ENCODE data around the gene TUBGCP5.
"Not testable (repeated sequence)": the region's sequence is repeated elsewhere in the genome, so short reads cannot be mapped to it uniquely, and the experiment has no call there.

The TUBGCP5 gene

DNA sequence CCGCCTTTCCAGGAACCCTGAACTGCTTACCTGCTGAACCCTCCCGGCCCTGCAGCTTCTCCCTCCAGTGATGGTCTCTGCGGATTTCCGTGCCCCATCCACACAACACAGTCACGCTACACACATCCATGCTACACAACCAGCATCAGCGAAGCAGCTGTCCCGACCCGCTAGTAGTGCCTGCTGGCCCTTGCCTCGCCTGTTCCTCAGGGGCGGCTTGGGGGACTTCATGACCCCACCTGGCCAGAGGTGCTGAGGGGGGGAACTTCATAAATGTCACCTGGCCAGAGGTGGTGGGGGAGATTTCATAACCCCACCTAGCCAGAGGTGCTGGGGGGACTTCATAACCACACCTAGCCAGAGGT lies 530 bp upstream of the TUBGCP5 start:
- no peak for DNase-seq

DNA sequence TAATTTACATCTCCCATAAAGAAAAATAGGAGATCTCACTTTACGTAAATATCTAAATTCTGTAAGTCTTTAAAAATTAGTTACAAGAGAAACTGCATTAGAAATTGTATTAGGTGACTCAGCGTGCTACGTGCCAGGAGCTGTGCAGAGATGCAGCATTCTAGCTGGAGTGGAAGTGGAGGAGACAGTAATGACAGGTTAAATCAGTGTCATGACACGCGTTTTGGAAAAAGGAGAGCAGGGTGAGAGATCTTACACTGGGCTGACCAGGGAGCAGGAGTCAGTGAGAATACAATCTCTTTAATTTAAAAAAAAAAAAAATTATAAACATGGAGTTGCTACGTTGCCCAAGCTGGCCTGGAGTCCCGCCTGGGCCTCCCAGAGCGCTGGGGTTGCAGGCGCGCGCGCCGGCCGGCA lies 635 bp downstream of the TUBGCP5 start:
- DNase-seq = no peak

DNA sequence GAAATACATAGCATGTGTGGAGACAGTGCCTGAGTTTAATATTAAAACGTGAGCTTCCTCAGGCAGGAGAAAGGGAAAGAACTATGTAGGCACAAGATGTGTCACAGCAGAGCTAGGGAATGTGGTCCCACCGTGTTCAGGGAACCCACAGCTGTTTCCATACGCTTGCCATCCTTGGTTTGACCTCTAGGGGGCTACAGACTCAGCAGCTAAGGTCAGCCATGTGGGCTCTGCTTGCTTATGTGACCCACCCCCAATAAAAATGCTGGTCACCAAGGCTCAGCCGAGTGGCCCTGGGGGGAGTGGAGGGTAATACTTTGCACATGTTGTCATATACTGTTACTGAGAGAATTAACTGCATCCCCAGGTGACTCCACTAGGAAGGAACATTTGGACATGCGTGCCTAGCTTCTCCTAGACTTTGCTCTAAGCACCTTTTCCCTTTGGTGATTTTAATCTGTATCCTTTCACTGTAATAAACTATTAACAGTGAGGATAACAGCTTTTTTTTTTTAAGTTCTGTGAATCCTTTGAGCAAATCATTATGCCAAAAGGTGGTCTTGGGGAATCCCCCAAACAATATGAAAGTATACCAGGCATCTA lies 3.3 kb downstream of the TUBGCP5 start:
- peak; percentile 23 for DNase-seq

DNA sequence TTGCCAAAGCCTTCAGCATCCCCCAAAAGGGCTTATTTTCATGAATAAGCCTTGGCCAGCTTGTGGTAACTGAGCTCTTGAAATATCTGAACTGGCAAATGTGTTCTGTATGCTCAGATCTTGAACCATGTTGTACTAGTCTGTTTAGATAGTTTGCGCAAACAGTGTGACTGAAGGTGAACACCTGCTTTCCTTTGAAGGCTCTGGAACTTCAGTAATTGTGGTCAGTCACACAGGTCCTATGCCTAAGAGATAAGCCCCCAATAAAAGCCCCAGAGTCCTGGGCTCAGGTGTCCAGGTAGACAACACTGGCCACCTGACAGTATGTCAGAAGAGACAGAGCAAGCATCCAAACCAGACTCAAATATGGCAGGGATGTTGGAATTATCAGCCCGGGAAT lies 5.4 kb downstream of the TUBGCP5 start:
- no peak for DNase-seq

DNA sequence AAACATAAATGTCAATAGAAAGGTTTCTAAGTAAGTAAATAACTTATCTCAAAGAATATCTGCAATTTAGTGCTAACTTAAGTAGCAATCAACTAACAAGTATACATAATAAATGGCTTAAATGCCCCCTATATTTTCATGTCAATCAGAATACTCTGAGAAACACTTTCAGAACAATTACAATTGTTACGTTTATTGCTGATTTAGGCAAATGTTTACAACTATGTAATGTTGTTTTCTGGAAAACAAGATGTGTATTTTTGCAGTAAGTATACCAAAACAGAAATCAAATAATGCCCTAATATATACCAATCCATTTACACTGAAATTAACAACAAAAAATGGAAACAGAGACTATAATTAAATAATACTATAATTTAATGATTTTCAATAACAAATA lies 13.2 kb downstream of the TUBGCP5 start:
- DNase-seq = no peak

DNA sequence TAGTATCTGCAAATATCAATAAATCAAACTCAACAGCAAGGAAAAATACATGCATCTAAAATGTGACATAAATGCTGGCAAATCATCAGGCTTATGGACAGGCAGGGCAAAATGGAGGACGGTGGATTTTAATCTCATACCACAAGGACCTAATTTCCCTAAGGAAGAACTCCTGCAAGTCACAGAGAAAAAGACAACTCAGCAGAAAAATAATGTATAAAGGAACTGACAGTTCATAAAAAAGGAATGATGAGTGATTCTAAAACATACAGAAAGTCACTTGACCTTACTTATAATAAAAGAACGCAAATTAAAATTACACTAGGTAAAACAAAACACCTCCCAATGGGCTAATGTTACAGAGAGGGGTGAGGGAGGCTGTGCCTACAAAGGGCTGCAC lies 17.2 kb downstream of the TUBGCP5 start:
- DNase-seq = no peak

DNA sequence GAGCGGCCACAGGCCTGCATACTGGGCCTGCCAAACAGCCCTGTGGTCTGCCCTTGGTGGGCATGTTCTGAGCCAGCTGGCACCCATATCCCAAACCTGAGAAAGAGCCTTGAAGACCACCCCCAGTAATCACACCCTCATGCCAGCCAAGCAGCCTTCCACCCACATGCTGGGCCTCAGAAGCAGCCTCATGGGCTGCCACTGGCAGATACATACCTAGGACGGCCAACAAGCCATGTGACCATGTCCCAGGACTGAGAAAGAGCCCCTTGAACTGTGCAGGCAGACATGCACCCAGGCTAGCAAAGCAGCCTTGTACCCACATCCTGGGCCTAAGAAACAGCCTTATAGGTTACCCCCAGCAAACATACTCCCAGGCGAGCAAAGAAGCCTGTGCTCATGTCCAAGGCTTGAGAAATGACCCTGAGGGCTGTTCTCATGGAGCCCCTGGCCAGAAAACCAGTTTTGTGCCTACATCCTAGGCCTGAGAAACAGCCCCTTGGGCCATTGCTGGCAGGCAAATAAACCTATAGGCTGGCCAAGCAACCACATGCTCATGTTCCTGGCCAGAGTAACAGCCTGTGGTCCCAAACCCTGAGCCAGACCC lies 24.9 kb downstream of the TUBGCP5 start:
- DNase-seq = no peak

DNA sequence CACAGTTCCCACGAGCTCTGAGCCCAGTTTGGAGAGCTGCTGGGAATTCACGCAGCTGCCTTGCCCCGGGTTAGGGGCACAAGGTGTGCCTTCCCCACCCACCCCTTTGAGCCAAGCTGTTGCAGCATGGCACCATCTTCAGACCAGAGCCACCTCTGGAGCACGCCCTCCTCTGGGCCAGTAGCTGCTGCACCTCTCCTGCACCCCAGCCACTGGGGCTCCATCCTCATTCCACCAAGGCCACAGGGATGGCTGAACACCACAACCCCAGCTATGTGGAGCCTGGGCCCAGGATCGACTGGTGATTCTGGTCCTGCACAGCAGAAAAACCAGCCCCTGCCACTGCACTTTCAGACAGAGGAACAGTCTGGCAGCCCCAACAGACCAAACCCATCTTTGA lies 25.7 kb downstream of the TUBGCP5 start:
- DNase-seq = no peak

DNA sequence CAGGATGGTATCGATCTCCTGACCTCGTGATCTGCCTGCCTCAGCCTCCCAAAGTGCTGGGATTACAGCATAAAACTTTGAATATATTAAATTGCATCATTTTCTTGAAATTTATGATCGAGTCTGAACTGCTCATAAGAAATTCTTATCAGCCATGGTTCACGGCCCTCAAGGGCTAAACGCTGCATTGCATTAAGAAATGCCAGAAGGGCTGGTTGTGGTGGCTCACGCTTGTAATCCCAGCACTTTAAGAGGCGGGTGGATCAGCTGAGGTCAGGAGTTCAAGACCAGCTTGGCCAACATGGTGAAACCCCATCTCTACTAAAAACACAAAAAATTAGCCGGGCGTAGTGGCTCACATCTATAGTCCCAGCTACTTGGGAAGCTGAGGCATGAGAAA lies 26.8 kb downstream of the TUBGCP5 start:
- not testable (repeated sequence) for DNase-seq

DNA sequence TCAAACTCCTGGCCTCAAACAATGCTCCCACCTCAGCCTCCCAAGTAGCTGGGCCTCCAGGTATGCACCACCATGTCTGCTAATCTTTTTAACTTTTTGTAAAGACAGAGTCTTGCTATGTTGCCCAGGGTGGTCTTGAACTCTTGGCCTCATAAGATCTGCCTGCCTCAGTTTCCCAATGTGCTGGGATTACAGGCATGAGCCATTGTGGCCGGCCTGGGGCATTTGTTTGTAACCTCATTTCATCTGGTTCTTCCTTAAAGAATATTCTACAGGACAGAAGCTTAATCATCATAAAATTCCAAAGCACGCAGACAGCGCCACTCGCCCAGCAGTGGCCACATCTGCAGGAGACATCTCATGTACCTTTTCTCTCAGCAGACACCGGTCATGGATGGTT lies 35.6 kb downstream of the TUBGCP5 start:
- DNase-seq = no peak

DNA sequence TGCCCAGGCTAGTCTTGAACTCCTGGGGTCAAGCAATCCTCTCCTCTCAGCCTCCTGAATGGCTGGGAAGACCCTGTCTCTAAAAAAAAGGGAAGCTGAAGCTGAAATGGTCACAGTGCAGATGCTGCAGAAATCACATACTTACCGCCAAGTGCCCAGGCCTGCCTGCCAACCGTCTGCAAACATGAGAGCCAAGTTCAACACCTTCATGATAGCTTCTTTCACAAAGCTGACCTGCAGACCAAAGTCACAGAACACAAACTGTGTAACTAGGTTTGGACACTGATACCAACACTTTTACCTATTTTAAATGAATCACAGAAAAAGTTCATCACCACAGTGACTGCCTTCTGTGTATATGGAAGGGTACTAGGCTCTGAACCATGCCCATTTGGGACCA lies 36.4 kb downstream of the TUBGCP5 start:
- DNase-seq = no peak

DNA sequence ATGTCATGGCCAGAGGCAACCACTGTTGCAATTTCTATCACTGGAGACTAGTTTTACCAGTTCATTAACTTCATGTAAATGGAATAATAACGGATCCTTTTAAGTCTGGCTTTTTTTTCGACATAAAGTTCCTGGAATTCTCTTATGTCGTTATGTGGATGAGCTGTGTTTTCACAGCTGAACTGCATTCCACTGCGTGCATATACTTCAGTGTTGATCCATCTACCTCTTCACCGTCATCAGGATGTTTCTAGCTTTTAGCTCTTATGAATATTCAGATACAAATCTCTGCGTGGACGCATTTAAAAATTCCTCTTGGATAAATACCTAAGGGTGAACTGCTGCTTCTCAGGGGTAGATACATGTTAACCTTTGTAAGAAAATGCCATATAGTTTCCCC lies 43.6 kb downstream of the TUBGCP5 start:
- DNase-seq = no peak

DNA sequence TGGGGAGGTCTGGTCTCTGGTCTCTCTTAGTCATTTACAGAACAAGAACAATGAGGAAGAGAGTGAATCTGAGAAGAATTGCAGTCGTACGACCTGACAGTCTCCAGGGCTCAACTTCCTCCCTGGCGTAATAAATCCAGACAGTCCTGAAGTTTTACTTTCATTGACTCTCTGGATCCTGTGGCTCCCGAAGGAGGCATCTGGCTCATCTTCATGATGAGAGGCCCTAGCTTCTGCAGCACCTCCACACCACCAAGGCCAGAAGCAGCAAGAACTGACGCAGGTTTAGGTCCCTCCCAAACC lies 47.4 kb downstream of the TUBGCP5 start:
- DNase-seq = no peak

DNA sequence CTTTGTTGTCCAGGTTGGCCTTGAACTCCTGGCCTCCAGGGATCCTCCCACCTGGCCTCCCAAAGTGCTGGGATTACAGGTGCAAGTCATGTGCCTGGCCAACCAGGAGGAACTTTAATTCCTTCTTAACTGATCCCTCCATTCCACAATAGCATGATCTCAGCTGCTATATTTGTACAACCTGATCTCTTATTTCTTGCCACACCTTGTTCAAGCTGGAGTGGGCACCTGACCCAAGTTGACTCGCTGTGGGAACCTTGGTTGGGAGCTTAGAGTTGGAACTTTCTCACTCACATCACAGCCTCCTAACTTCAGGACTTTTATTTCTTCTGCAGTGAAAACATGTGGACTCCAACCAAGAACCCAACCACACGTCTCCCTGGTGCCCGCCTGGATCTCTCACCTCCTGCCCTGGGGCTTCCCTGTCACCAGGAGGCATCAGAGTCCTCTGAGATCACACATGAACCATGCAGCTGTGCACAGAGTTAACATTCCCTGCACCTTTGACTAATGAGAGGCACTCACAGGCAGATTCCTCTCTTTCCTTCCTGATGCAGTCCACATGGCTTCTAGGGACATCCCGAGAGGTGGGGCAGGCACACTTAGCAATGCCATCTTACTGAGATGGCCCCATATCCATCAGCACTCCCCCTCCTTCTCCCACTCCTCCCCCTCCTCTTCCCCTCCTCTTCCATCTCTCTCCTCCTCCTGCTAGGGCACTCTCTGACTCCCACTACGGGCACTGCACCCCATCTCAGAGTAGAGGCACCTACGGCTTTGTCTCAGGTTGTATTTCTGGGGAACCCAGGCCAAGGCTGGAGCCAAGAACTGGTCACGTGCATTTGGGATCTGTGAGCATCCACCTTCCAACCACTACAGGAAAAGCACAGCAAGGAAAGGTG lies 49.5 kb downstream of the TUBGCP5 start:
- DNase-seq = no peak

DNA sequence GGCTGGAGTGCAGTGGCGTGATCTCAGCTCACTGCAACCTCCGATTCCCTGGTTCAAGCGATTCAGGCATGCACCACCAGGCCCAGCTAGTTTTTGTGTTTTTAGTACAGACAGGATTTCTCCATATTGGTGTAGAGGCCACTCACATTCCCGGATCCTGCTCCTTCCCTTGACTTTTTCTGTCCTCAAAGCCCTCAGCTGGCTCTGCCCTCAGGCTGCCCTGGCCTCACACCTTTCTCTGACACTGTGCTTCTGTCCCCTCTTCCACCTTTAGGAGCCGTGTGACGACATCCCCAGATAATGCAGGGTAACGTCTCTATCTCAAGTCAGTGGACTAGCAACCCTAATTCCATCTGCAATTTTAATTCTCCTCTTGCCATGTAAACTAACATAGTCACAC lies 50.6 kb downstream of the TUBGCP5 start:
- DNase-seq = no peak

DNA sequence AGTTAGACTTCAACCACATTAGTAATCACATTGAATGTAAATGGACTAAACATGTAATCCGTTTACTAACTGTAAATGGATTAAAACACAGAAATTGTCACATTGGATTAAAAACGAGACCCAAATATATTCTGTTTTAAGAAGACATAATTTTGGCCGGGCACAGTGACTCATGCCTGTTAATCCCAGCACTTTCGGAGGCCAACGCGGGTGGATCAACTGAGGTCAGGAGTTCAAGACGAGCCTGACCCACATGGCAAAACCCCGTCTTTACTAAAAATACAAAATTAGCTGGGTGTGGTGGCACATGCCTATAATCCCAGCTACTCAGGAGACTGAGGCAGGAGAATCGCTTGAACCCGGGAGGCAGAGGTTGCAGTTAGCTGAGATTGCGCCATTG lies 57.4 kb downstream of the TUBGCP5 start:
- not testable (repeated sequence) for DNase-seq

DNA sequence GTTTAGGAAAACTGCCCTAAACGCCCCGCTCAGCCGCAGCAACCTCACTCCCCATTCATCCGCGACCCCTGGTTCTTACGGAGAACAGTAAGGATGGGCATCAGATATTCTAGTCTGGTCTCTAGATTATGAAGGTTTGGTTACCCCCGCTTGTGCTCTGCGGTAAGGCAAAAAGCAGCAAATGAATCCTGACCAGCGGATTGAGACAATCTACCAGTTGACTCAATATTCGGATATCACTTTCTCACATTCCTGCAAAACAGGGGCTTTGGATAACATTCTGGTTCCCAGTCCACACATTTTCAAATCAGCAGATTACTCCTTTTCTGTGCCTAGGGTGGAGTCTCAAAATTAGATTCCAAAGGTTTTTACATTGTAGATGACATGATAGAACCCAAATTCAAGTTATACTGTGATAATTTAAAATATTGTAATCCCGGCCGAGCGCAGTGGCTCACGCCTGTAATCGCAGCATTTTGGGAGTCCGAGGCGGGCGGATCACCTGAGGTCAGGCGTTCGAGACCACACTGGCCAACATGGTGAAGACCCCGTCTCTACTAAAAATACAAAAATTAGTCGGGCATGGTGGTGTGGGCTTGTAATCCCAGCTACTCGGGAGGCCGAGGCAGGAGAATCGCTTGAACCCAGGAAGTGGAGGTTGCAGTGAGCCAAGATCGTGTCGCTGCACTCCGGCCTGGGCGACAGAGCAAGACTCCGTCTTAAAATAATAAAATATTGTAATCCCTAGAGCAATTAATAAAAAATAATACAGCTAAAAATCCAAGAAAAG lies 58.1 kb downstream of the TUBGCP5 start:
- no peak for DNase-seq

DNA sequence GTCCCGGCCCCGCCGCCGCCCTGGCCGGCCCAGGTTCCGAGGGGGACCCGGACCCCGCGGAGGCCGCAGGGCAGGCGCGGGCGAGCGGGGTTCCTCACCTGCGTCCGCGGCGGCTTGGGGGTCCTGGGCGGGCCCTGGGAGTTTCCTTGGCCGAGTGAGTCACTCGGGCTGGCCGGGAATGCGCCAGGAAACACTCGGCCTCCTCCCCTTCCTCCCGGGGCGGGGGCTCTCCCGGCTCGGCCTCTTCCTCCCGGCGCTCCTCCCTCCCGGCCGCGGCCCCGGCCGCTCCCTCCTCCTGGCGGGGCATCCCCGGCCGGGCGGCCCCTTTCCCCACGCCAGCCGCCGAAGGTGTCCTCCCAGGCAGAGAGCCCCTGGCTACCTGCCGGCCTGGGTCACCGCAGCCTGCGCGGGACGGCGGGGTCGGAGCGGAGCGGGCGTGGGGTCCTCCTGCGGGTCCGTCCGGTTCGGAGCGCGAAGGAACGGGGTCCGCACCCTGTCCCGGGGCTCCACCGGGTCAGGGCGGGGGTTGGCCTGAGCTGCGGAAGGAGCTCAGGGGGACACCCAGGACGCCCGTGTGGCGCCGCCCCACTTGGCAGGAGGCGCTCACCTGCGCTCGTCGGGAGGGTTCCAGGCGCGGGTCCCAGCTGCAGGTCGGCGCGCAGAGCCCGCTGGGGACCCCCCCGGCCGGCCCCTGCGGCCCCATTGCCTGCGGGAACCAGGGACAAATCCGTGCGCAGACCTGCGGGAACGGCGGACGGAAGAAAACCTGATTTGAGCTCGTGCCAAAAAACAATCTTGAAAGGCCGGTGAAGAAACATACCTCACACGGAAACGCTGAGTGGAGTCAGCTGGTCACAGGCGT lies 58.9 kb downstream of the TUBGCP5 start, which contains the start of gene CYFIP1:
CYFIP1 (minus strand) TSS at position 180 of the 862 bp plus-strand sequence. CDS start 33,083 bp downstream, outside the sequence.
- DNase-seq = no peak

DNA sequence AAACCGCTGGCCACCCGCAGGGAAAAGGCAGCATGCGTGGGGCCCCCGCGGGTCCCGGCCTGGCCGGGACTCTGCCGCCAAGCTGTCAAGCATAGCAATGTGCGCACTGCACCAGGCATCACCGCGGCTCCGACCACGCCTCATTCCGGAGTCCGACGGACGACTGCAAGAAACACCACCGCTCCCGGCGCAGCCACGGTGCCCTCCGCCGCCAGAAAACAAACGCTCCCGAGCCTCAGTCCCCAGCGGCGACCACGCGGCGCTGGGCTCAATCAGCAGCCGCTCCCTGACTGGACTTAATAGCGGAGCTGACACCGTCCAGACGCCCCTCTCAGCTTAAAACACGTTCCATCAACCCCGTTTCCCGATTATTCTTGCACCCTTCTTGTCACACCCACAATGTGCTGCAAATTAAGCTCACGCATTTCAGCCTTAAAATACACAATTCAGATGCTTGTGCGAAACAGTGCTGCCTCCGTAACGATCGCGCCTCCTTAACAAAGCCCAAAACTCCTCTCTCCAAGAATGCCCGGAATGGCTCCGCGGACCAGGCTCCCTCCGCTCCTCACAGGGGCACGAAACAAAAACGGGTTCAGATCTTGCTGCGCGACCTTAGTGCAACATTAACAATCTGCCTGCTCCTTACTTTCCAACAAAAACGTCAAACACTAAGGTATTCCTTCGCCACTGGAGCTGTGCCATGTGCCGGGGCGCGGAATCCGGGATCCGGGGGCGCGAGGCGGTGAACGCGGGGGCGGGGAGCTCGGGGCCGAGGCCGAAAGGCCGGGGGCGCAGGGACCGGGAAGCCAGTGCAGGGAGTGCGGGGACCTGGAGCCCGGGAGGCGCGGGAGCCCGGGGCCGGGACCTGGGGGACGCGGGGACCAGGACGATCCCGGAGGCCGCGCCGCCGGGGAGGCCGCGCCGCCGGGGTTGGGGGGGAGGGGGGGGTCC lies 59.9 kb downstream of the TUBGCP5 start:
- no peak for DNase-seq

DNA sequence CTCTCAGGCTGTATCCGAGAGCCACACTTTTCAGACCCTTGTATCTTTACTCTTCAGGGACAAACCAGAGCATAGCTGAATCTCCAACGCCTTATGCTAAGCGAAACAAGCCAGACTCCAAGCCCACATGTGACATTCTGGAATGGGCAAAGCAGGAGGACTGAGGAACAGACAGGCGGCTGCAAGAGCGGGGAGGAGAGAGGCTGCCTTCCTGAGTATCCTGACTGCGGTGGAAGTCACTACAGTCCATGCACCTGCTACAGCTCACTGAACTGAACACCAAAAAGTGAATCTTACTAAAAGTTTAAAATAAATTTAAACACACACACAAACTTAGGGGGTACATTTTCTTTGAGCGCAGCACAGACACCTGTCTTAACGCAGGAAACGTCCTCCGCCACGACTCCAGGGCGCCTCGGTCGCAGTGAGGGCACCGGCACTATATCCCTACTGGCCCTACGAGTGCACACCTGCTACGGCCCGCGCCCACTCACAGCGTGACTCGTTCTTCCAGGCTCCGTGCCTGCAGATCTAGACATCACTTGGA lies 60.6 kb downstream of the TUBGCP5 start:
- DNase-seq = no peak

DNA sequence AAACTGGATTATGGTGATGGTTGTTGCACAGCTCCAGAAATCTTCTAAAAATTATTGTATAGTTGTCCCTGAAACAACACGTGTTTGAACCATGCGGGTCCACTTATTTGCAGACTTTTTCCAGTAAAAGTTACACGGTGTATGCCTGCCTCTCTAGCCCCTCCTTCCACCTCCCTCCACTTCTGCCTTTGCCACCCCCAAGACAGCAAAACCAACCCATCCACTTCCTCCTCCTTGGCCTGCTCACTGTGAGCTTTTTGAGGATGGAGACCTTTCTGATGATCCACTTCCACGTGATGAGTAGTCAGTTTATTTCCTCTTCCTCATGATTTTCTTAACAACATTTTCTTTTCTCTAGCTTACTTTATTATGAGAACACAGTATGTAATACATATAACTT lies 64.6 kb downstream of the TUBGCP5 start:
- no peak for DNase-seq
